H1 (cell line): ENCODE data around the gene RNF13. TPM values are rescaled to one million over a fixed set of nuclear protein-coding genes. Genes with fewer than 3 reads are reported as not detected.

Experiments
- GTF2F1 ChIP-seq: IDR thresholded peaks from 2 replicates; pipeline ENCODE4 v1.6.1; 2012; ENCODE audit warnings: low read depth, low read length, improper control_type of control experiment, borderline replicate concordance
- POLR2A ChIP-seq, 2 experiments: IDR thresholded peaks; 1 replicate in 1 of 2; 2 replicates in 1 of 2; pipeline ENCODE4 v1.6.1; 2011; ENCODE audit warnings: low read depth in 2 of 2, low read length in 2 of 2, mild to moderate bottlenecking in 2 of 2; ENCODE audit errors: control extremely low read depth in 1 of 2
- polyA plus RNA-seq, 7 experiments: library from polyadenylated mRNA; depleted of rRNA in 3 of 7; stranded (reverse) in 5 of 7; unstranded in 2 of 7; fragments of >200 nt in 5 of 7; fragments of 200-250 nt in 2 of 7; gene quantifications; 1 replicate in 5 of 7; 2 replicates in 1 of 7; 4 replicates in 1 of 7; pipeline versions ENCODE4 v1.2.1 to v1.2.3, GENCODE V29; 2011 to 2013; ENCODE audit warnings: missing spikeins in 2 of 7, mixed read lengths in 2 of 7
- total RNA-seq: library from RNA; stranded (reverse); fragmentation: NEBNext Ultra II Directional; extraction: Animal tissue kit (Norgen Biotek cat#: 25700); gene quantifications from 2 replicates; pipeline ENCODE4 v1.2.1, GENCODE V29; 2021
- TF ChIP-seq, protein P1 (sequence below): IDR thresholded peaks from 2 replicates; pipeline ENCODE4 v1.6.1; 2012; ENCODE audit warnings: low read length, inconsistent platforms
- TF ChIP-seq, protein P2 (sequence below): IDR thresholded peaks from 2 replicates; pipeline ENCODE4 v1.6.1; 2012; ENCODE audit warnings: inconsistent platforms

RNF13 gene
- total and polyA plus RNA-seq, 2 of the 8 experiments (the other 6 are each of a cell fraction or from before 2014, with no cell fraction given), result 19.4 to 35.4 TPM

DNA sequence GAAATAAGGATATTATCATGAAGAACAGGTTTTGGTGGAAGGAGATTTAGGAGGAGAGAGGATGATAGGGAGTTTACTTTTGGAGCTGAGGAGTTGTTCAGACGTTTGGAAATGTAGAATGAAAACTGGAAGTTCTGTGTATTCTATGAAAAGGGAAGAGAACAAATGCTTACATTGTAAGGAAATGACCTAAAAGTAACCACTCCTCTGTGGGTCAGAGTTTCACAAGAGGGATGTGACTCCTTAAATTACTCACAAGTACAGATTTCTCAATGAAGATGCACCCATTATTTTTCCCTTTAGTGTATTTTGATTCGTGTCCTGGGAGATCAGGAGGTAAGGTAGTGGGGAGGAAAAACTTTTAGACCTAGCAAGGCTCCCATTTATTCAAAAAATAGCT, 4.0 kb downstream of the RNF13 start (continued):
- TF ChIP-seq, protein P1, sequence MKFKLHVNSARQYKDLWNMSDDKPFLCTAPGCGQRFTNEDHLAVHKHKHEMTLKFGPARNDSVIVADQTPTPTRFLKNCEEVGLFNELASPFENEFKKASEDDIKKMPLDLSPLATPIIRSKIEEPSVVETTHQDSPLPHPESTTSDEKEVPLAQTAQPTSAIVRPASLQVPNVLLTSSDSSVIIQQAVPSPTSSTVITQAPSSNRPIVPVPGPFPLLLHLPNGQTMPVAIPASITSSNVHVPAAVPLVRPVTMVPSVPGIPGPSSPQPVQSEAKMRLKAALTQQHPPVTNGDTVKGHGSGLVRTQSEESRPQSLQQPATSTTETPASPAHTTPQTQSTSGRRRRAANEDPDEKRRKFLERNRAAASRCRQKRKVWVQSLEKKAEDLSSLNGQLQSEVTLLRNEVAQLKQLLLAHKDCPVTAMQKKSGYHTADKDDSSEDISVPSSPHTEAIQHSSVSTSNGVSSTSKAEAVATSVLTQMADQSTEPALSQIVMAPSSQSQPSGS, result no peak
- no peak for TF ChIP-seq POLR2A (IDR thresholded peaks at IDR 0.05; ENCODE audit: control extremely low read depth in 1 of 2, low read depth in 2 of 2, low read length in 2 of 2)
- TF ChIP-seq, protein P2, sequence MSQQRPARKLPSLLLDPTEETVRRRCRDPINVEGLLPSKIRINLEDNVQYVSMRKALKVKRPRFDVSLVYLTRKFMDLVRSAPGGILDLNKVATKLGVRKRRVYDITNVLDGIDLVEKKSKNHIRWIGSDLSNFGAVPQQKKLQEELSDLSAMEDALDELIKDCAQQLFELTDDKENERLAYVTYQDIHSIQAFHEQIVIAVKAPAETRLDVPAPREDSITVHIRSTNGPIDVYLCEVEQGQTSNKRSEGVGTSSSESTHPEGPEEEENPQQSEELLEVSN, result no peak
- no peak for TF ChIP-seq GTF2F1
